IMR-90 (cell line): ENCODE data around the gene POLR2F.

Source experiments
- CTCF ChIP-seq: conservative IDR thresholded peaks from 2 replicates; pipeline ENCODE4 v1.5.1; 2012; ENCODE audit warnings: mild to moderate bottlenecking, low read depth, low read length, improper control_type of control experiment
- MAFK ChIP-seq: IDR thresholded peaks from 2 replicates; pipeline ENCODE4 v1.6.1; 2012; ENCODE audit warnings: low read depth, low read length, improper control_type of control experiment
- MAZ ChIP-seq: IDR thresholded peaks from 2 replicates; pipeline ENCODE4 v1.6.1; 2012; ENCODE audit warnings: low read depth, mild to moderate bottlenecking, low read length, improper control_type of control experiment, moderate library complexity, borderline replicate concordance
- POLR2A ChIP-seq: IDR thresholded peaks from 2 replicates; pipeline ENCODE4 v1.6.1; 2012; ENCODE audit warnings: mild to moderate bottlenecking, low read depth, low read length
- RCOR1 ChIP-seq: IDR thresholded peaks from 2 replicates; pipeline ENCODE4 v1.6.1; 2012; ENCODE audit warnings: mild to moderate bottlenecking, low read length, improper control_type of control experiment; ENCODE audit not compliant: insufficient replicate concordance
- SMC3 ChIP-seq: fragments of 150-350 bp; IDR thresholded peaks from 2 replicates; pipeline ENCODE4 v1.6.1; 2016; ENCODE audit warnings: low read depth, mild to moderate bottlenecking, antibody characterized with exemption, low read length, moderate library complexity

DNA sequence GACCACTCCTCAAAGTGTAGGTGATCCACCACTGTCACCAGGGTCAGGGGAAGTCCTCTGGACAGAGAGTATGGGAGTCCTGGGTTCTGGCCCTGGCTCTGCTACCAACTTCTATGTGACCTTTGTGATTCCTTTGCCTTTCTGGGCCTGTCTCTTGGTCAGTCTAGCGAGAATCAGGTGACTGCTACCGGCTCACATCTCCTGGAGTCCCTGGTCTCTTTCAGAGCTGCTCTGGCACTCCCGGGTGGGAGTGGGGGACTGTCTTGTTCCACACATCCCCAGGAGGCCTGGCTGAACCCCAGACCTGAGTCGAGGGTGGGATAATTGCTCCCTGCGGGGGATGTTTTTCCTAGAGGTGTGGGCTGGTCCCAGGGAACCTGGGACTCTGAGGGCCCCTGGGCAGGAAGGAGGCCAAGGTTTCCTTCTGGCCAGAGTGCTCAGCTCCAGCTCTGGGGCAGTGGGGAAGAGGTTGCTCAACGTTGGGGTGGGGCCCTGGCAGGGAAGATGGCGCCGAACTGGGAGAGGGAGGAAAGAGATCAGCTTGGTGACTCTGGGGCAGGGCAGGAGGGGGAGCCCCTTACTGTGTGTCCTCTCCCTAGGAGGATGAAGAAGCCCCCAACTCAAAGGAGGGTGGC, 28.8 kb downstream of the POLR2F start:
- TF ChIP-seq POLR2A (no peak), MAZ (no peak), CTCF (no peak), MAFK (no peak), SMC3 (no peak), RCOR1 (no peak)
